ENCODE data around the gene BTG2. TPM values are rescaled to one million over a fixed set of nuclear protein-coding genes. Genes with fewer than 3 reads are reported as not detected.

Gene BTG2
- total and polyA plus RNA-seq, 2 experiments from 2014 or later, result 6.3 to 9.1 TPM

DNA sequence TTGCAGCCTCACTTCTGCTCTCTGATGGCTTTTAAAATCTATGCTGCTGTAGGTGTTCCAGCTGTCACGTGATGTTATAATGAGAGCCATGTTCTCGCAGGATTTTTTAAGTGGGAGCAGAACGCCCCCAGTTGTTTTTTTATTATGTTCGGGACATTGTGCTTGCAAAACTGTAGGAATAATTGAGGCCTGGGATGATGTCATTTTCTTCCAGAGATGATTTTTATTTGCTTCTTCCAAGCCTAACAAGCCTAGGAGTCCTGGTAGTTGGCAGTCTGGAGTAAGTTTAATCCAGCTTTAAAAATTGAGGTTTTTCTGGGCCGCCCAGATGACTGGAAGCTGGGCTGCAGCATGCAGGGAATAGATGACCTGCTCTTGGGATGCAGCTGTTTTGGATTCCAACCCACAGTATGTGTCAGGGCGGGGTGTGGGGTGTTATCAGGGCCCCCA is 41.2 kb upstream of the BTG2 start:
- Histone ChIP-seq H3K4me3 (no peak overlapping the region), H2AFZ (peak overlapping the region; percentile 72; the same call in 1 of the 2 replicates), H4K20me1 (replicated peaks; ENCODE audit: insufficient read depth) (no peaks in the 10 kb centered on the region), H3K9me2 (ENCODE audit: insufficient read depth) (no peaks in the 10 kb centered on the region), H3K27me3 (ENCODE audit: insufficient read depth) (no peaks in the 10 kb centered on the region), H3K4me1 (ENCODE audit: insufficient read depth) (no peaks in the 10 kb centered on the region), H3K27ac (ENCODE audit: low read depth) (no peak overlapping the region), H3K36me3 (ENCODE audit: insufficient read depth) (no peaks in the 10 kb centered on the region), H3F3A (replicated peaks; ENCODE audit: low read depth) (no peaks in the 10 kb centered on the region; the same call in 1 of the 2 replicates), H3K79me2 (replicated peaks; ENCODE audit: insufficient read depth) (no peaks in the 10 kb centered on the region), H3K4me2 (no peak overlapping the region)
- no peaks in the 10 kb centered on the region for H3K9me3 Mint-ChIP-seq
- H3K36me3 Mint-ChIP-seq (ENCODE audit: low read depth), result no peaks in the 10 kb centered on the region
- TF ChIP-seq, protein P1, sequence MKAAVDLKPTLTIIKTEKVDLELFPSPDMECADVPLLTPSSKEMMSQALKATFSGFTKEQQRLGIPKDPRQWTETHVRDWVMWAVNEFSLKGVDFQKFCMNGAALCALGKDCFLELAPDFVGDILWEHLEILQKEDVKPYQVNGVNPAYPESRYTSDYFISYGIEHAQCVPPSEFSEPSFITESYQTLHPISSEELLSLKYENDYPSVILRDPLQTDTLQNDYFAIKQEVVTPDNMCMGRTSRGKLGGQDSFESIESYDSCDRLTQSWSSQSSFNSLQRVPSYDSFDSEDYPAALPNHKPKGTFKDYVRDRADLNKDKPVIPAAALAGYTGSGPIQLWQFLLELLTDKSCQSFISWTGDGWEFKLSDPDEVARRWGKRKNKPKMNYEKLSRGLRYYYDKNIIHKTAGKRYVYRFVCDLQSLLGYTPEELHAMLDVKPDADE (IDR thresholded peaks at IDR 0.05), result no peak
- TF ChIP-seq, protein P2, sequence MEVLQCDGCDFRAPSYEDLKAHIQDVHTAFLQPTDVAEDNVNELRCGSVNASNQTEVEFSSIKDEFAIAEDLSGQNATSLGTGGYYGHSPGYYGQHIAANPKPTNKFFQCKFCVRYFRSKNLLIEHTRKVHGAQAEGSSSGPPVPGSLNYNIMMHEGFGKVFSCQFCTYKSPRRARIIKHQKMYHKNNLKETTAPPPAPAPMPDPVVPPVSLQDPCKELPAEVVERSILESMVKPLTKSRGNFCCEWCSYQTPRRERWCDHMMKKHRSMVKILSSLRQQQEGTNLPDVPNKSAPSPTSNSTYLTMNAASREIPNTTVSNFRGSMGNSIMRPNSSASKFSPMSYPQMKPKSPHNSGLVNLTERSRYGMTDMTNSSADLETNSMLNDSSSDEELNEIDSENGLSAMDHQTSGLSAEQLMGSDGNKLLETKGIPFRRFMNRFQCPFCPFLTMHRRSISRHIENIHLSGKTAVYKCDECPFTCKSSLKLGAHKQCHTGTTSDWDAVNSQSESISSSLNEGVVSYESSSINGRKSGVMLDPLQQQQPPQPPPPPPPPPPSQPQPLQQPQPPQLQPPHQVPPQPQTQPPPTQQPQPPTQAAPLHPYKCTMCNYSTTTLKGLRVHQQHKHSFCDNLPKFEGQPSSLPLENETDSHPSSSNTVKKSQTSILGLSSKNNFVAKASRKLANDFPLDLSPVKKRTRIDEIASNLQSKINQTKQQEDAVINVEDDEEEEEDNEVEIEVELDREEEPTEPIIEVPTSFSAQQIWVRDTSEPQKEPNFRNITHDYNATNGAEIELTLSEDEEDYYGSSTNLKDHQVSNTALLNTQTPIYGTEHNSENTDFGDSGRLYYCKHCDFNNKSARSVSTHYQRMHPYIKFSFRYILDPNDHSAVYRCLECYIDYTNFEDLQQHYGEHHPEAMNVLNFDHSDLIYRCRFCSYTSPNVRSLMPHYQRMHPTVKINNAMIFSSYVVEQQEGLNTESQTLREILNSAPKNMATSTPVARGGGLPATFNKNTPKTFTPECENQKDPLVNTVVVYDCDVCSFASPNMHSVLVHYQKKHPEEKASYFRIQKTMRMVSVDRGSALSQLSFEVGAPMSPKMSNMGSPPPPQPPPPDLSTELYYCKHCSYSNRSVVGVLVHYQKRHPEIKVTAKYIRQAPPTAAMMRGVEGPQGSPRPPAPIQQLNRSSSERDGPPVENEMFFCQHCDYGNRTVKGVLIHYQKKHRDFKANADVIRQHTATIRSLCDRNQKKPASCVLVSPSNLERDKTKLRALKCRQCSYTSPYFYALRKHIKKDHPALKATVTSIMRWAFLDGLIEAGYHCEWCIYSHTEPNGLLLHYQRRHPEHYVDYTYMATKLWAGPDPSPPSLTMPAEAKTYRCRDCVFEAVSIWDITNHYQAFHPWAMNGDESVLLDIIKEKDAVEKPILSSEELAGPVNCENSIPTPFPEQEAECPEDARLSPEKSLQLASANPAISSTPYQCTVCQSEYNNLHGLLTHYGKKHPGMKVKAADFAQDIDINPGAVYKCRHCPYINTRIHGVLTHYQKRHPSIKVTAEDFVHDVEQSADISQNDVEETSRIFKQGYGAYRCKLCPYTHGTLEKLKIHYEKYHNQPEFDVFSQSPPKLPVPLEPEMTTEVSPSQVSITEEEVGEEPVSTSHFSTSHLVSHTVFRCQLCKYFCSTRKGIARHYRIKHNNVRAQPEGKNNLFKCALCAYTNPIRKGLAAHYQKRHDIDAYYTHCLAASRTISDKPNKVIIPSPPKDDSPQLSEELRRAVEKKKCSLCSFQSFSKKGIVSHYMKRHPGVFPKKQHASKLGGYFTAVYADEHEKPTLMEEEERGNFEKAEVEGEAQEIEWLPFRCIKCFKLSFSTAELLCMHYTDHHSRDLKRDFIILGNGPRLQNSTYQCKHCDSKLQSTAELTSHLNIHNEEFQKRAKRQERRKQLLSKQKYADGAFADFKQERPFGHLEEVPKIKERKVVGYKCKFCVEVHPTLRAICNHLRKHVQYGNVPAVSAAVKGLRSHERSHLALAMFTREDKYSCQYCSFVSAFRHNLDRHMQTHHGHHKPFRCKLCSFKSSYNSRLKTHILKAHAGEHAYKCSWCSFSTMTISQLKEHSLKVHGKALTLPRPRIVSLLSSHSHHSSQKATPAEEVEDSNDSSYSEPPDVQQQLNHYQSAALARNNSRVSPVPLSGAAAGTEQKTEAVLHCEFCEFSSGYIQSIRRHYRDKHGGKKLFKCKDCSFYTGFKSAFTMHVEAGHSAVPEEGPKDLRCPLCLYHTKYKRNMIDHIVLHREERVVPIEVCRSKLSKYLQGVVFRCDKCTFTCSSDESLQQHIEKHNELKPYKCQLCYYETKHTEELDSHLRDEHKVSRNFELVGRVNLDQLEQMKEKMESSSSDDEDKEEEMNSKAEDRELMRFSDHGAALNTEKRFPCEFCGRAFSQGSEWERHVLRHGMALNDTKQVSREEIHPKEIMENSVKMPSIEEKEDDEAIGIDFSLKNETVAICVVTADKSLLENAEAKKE (CRISPR knock-in tag; IDR thresholded peaks at IDR 0.05), result no peak
- TF ChIP-seq CREB1 (CRISPR knock-in tag; IDR thresholded peaks at IDR 0.05; ENCODE audit: low read depth) (no peak), ZNF331 (CRISPR knock-in tag; IDR thresholded peaks at IDR 0.05; ENCODE audit: low read depth) (no peak), STAT1 (IDR thresholded peaks at IDR 0.05; ENCODE audit: unreplicated experiment) (no peak), JUNB (IDR thresholded peaks at IDR 0.05; ENCODE audit: unreplicated experiment) (no peak), POLR2AphosphoS5 (IDR thresholded peaks at IDR 0.05; ENCODE audit: low read depth) (no peak), NANOG (IDR thresholded peaks at IDR 0.05; ENCODE audit: borderline replicate concordance) (no peak), ZNF114 (CRISPR knock-in tag; IDR thresholded peaks at IDR 0.05) (no peak), EZH2phosphoT487 (IDR thresholded peaks at IDR 0.05; ENCODE audit: unreplicated experiment) (no peak), EZH2 (IDR thresholded peaks at IDR 0.05; ENCODE audit: low read depth, unreplicated experiment) (no peak)
- TF ChIP-seq, protein P3, sequence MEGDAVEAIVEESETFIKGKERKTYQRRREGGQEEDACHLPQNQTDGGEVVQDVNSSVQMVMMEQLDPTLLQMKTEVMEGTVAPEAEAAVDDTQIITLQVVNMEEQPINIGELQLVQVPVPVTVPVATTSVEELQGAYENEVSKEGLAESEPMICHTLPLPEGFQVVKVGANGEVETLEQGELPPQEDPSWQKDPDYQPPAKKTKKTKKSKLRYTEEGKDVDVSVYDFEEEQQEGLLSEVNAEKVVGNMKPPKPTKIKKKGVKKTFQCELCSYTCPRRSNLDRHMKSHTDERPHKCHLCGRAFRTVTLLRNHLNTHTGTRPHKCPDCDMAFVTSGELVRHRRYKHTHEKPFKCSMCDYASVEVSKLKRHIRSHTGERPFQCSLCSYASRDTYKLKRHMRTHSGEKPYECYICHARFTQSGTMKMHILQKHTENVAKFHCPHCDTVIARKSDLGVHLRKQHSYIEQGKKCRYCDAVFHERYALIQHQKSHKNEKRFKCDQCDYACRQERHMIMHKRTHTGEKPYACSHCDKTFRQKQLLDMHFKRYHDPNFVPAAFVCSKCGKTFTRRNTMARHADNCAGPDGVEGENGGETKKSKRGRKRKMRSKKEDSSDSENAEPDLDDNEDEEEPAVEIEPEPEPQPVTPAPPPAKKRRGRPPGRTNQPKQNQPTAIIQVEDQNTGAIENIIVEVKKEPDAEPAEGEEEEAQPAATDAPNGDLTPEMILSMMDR (conservative IDR thresholded peaks at IDR 0.05; ENCODE audit: low read depth in 2 of 2), result no peak
- TF ChIP-seq, protein P4, sequence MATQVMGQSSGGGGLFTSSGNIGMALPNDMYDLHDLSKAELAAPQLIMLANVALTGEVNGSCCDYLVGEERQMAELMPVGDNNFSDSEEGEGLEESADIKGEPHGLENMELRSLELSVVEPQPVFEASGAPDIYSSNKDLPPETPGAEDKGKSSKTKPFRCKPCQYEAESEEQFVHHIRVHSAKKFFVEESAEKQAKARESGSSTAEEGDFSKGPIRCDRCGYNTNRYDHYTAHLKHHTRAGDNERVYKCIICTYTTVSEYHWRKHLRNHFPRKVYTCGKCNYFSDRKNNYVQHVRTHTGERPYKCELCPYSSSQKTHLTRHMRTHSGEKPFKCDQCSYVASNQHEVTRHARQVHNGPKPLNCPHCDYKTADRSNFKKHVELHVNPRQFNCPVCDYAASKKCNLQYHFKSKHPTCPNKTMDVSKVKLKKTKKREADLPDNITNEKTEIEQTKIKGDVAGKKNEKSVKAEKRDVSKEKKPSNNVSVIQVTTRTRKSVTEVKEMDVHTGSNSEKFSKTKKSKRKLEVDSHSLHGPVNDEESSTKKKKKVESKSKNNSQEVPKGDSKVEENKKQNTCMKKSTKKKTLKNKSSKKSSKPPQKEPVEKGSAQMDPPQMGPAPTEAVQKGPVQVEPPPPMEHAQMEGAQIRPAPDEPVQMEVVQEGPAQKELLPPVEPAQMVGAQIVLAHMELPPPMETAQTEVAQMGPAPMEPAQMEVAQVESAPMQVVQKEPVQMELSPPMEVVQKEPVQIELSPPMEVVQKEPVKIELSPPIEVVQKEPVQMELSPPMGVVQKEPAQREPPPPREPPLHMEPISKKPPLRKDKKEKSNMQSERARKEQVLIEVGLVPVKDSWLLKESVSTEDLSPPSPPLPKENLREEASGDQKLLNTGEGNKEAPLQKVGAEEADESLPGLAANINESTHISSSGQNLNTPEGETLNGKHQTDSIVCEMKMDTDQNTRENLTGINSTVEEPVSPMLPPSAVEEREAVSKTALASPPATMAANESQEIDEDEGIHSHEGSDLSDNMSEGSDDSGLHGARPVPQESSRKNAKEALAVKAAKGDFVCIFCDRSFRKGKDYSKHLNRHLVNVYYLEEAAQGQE (IDR thresholded peaks at IDR 0.05; ENCODE audit: unreplicated experiment), result no peak
- DNase-seq (ENCODE audit: low spot score) (no peak), ATAC-seq (no peak)
- no peak overlapping the region for H3K4me3 Mint-ChIP-seq
- H3K27ac Mint-ChIP-seq, result no peak overlapping the region
- peaks cover 4% of the 10 kb centered on the region; the same call in 2 of the 3 replicates for H3K4me1 Mint-ChIP-seq
- H3K27me3 Mint-ChIP-seq (ENCODE audit: insufficient read depth, low read depth, poor library complexity), result peaks cover 8% of the 10 kb centered on the region
